H1 (cell line): ENCODE data around the gene BARHL1. TPM values are rescaled to one million over a fixed set of nuclear protein-coding genes. Genes with fewer than 3 reads are reported as not detected.

Experiments
- BACH1 ChIP-seq: IDR thresholded peaks from 2 replicates; pipeline ENCODE4 v1.6.1; 2012; ENCODE audit warnings: low read length, improper control_type of control experiment
- E2F6 ChIP-seq: IDR thresholded peaks from 2 replicates; pipeline ENCODE4 v1.6.1; 2012; ENCODE audit warnings: inconsistent platforms
- POLR2AphosphoS5 ChIP-seq: IDR thresholded peaks from 2 replicates; pipeline ENCODE4 v1.6.1; 2011; ENCODE audit warnings: low read depth, low read length
- POU5F1 ChIP-seq: IDR thresholded peaks from 2 replicates; pipeline ENCODE4 v1.6.1; 2011; ENCODE audit warnings: low read depth, mild to moderate bottlenecking, low read length, moderate library complexity
- SIN3A ChIP-seq, 2 experiments: IDR thresholded peaks in 1 of 2; conservative IDR thresholded peaks in 1 of 2; 2 replicates each; pipeline ENCODE4 v1.6.1; 2011 to 2012; ENCODE audit warnings: low read length in 2 of 2, improper control_type of control experiment in 1 of 2, low read depth in 1 of 2, mild to moderate bottlenecking in 1 of 2
- polyA plus RNA-seq, 7 experiments: library from polyadenylated mRNA; depleted of rRNA in 3 of 7; stranded (reverse) in 5 of 7; unstranded in 2 of 7; fragments of >200 nt in 5 of 7; fragments of 200-250 nt in 2 of 7; gene quantifications; 1 replicate in 5 of 7; 2 replicates in 1 of 7; 4 replicates in 1 of 7; pipeline versions ENCODE4 v1.2.1 to v1.2.3, GENCODE V29; 2011 to 2013; ENCODE audit warnings: missing spikeins in 2 of 7, mixed read lengths in 2 of 7
- total RNA-seq: library from RNA; stranded (reverse); fragmentation: NEBNext Ultra II Directional; extraction: Animal tissue kit (Norgen Biotek cat#: 25700); gene quantifications from 2 replicates; pipeline ENCODE4 v1.2.1, GENCODE V29; 2021

Gene BARHL1
- total and polyA plus RNA-seq, 2 of the 8 experiments (the other 6 are each of a cell fraction or from before 2014, with no cell fraction given): not detected

- TF ChIP-seq E2F6 (no peak), SIN3A (conservative IDR thresholded peaks at IDR 0.05 in 1 of 2, IDR thresholded peaks at IDR 0.05 in 1 of 2; ENCODE audit: low read depth in 1 of 2, low read length in 2 of 2) (no peak), POU5F1 (no peak), BACH1 (no peak), POLR2AphosphoS5 (no peak)
Measured at GRCh38 chr9:132600326-132600984, 18.0 kb downstream of the BARHL1 start (continued).
